GM21367 (cell line): Measurements from ENCODE around the gene WNK2.

ENCODE experiments used
- ATAC-seq: cut with Tn5 transposase; IDR thresholded peaks from one replicate; pipeline ENCODE4 v1.9.1; 2021; ENCODE audit not compliant: unreplicated experiment

The WNK2 gene

DNA sequence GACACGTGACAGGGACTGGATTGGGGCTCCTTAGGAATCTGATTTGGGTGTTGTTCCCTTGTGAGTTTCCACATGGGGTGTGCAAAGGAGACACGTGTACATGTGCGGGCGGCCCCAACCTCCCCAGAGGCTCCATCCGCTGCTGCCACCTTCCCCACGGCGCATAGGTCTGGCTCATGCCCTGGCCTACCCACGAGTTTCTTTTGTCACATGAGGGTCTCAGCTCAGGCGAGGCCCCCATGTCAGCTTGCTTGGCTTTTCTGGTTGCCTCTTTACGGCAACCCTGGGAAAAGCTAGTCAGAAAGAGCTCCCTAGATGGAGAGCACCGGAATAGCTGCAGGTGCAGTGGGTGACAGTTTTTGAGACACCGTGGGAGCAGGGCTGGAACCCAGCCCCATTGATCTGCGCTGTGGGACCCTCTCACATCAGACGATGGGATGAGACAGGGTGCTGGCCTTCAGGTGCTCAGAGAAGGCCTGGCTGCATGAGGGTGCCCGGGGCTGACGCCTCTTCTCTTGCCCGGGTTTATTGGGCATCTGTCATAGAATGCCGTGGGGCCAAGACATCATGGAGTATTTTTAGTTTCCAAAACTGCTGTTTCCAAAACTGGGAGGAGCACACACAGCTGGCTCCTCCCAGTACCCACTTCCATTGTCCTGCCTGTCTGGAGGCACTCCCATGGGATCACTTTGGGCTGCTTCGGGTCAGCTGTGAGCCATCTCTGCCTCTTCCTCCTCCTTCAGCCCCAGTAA is 107.8 kb downstream of the WNK2 start:
- ATAC-seq = no peak

GRCh38 chr9:93292288-93292615 is 108.3 kb downstream of the WNK2 start:
- ATAC-seq = no peak

GRCh38 chr9:93292664-93293328 is 108.9 kb downstream of the WNK2 start:
- no peak for ATAC-seq

- ATAC-seq = no peak
Measured at GRCh38 chr9:93294011-93294410, 110.1 kb downstream of the WNK2 start.

DNA sequence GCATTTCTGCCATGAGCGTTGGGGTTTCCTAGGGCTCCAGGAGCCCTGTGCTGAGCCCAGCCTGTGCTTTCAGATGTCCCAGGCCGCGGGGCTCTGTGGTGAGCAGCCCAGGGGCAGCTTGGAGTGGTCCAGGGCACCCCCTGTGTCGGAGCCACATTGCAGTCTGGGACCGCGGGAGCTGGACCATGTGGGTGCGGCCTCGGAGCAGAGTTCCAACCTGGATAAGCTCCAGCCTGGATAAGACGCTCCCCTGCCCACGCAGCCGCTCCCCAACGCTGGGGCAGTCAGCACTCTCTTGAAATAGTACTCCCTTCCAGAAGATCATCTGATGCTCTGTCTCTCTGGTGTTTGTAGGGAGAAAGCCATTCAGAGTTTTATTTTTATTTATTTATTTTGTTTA is 111.1 kb downstream of the WNK2 start:
- no peak for ATAC-seq

DNA sequence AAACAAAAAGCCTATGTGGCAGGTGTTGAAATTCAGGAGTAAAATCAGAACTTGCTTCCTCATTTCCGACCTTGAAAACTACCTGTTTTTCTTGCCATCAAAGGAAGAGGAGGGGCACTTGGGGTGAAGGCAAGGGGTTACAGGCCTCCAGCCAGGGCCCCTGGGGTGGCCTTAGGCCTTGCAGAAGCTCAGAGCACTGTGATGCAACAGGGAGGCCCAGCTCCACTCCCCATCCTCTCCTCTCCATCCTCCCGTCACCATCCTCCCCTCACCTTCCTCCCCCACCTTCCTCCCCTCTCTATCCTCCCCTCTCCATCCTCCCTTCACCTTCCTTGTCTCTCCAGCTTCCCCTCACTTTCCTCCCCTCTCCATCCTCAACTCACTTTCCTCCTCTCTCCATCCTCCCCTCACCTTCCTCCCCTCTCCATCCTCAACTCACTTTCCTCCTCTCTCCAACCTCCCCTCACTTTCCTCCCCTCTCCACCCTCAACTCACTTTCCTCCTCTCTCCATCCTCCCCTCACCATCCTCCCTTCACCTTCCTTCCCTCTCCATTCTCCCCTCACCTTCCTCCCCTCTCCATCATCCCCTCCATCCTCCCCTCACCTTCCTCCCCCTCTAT is 111.6 kb downstream of the WNK2 start:
- no peak for ATAC-seq

GRCh38 chr9:93296889-93297480 is 113.0 kb downstream of the WNK2 start:
- ATAC-seq = no peak

DNA sequence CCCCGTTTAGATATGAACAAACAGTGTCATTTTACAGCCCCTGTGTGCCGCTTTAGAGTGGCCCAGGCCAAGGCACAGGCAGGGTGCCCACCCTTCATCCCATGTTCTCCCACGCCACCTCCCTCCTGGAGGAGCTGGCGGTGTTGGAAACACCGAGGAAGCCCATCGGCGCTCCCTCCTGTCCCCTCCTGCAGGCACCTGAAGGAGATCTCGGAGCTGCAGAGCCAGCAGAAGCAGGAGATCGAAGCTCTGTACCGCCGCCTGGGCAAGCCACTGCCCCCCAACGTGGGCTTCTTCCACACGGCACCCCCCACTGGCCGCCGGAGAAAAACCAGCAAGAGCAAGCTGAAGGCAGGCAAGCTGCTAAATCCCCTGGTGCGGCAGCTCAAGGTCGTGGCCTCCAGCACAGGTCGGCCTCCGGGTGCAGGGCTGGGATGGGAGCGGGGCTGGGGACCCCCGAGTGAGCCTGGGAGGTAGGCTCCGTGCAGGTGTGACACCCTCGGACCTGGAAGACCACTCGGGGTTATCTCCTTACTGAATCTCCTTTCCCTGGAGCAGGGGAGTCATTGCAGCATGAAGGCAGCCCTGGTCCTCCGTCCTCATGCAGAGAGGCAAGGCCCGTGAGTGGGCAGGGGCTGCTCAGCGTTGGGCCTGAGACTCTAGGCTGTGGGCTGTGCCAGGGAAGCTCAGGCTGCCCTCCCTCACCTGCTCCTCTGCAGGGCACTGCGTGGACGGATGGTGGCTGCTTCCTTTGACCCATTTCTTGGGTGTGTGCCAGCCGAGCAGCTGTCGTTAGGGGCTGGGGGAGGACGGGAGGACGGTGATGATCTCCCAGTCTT is 113.9 kb downstream of the WNK2 start:
- no peak for ATAC-seq

DNA sequence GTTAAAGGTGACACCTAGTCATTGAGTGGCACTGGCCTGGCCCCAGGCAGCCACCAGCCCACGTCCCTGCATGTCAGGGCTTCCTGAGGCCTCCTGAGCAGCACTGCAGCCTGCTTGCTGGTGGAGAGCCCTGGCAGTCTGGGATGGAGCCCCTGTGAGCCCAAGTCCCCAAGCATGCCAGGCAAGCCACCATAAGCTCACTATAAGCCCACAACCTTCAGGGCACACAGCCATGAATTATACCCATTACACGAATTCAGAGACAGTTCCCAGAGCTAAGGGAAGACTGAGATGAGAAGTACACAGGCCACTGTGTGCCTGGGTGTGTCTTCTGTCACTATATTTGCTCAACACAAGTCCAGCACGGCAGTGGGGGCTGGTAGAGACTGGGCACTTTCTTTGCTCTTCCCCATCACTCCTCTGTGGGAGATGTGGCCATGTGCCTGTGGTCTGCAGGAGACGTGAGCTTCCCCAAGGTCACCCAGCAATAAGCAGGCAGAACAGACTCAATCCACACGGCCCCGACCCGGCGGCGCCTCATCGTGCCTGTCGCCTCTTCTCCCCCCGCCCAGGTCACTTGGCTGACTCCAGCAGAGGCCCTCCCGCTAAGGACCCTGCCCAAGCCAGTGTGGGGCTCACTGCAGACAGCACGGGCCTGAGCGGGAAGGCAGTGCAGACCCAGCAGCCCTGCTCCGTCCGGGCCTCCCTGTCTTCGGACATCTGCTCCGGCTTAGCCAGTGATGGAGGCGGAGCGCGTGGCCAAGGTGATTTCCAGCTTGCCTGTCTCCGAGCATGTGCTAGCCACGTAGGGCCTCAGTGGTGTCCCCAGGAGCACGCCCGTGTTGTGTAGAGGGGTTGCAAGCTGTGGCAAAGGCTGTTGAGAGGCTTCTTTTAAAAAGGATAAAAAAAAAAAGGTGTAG is 114.8 kb downstream of the WNK2 start:
- ATAC-seq = no peak

DNA sequence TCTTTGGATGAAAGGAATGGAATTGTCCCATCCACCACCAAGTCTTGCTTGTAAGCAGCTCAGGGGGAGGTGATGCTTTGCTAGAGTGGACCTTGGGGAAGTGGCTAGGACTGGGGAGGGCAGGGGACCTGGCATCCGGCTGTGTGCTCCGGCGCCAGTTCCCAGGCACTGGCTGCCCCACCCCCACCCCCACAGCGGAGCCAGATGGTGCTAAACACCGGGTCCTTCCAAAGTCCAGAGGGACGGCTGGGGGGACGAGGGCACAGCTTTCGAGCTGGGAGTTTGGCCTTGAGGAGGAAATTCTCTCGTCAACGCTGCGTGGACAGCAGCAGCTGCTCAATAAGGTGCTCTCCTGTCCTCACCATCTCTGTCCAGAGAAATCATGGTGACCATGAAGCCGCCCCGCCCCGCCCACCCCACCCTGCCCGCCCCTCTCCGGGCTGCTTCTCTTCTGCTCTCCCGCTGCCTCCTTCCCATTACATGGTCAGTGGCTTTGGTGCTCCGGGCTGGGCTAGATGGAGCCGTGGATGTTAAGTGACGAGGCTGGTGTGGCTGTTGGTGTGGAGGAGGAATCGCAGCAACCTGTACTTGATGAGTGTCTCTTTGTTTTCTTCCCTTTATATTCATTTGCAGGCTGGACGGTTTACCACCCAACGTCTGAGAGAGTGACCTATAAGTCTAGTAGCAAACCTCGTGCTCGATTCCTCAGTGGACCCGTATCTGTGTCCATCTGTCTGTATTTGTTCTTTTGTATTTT is 115.7 kb downstream of the WNK2 start:
- ATAC-seq = no peak

DNA sequence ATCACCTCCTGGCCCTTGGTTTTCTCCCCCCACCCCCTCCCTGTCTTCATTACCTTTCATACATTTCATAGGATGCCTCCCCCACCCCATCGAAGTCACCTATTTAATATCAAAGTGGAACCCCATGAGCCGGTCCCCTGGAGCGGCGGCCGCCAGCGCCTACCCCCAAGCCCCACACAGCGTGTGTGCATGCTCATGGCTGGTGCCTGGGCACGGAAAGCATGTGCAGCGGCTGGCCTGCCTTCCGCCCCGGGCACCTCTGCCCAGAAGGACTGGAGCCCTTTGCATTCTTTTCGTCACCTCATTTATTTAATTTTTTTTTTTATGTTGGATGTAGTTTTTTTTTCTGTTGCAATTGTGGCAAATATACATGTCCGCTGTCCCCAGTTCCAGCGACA is 116.2 kb downstream of the WNK2 start:
- ATAC-seq = no peak

DNA sequence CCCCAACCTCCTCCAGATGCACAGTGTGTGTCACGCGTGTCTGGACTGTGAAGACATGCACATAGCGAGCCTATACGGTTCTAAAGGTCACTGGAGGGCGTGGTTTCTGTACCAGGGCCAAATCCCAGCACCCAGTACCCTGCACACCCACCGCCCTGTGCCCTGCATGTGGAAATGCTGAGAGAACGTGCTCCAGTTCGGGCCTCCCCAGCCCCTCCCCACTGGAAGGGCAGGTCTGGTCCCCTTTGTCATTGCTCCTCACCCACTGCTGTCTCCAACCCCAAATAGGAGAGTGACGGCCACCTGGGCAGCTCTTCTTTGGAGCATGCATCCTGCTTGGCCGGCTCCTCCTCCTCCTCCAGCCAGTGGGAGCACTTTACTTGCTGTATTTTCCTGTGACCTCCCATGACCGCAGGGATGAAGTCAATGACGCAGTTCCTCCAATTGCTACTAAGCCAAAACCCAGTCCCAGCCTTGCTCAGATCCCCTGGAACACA is 116.7 kb downstream of the WNK2 start:
- ATAC-seq = no peak

GRCh38 chr9:93301291-93301811 is 117.4 kb downstream of the WNK2 start:
- ATAC-seq = no peak

GRCh38 chr9:93301911-93302541 is 118.1 kb downstream of the WNK2 start:
- ATAC-seq = no peak

- no peak for ATAC-seq
Measured at GRCh38 chr9:93302586-93303257, 118.8 kb downstream of the WNK2 start.

- no peak for ATAC-seq
Measured at GRCh38 chr9:93303258-93303771, 119.4 kb downstream of the WNK2 start.

- no peak for ATAC-seq
Measured at GRCh38 chr9:93303806-93304573, 120.1 kb downstream of the WNK2 start.
